SH-SY5Y (cell line): Measurements from ENCODE around the gene NEDD8.

Source experiments
- GATA2 ChIP-seq: IDR thresholded peaks from 2 replicates; pipeline ENCODE4 v1.6.1; 2011; ENCODE audit warnings: mild to moderate bottlenecking, low read depth, low read length
- GATA3 ChIP-seq: IDR thresholded peaks from 2 replicates; pipeline ENCODE4 v1.6.1; 2011; ENCODE audit warnings: low read depth, mild to moderate bottlenecking, low read length, moderate library complexity

- TF ChIP-seq GATA2, result no peak
- no peak for TF ChIP-seq GATA3
Observed at GRCh38 chr14:24254630-24255392, 22.6 kb upstream of the NEDD8 start.
